Bladder microvascular endothelial cell (primary cell): ENCODE measurements around the gene CHPF2. TPM values are rescaled to one million over a fixed set of nuclear protein-coding genes. Genes with fewer than 3 reads are reported as not detected.

Source experiments
- total RNA-seq: library from RNA; depleted of rRNA; stranded (reverse); fragments of >200 nt; gene quantifications from 2 replicates; pipeline ENCODE4 v1.2.3, GENCODE V29; 2014

The CHPF2 gene, protein sequence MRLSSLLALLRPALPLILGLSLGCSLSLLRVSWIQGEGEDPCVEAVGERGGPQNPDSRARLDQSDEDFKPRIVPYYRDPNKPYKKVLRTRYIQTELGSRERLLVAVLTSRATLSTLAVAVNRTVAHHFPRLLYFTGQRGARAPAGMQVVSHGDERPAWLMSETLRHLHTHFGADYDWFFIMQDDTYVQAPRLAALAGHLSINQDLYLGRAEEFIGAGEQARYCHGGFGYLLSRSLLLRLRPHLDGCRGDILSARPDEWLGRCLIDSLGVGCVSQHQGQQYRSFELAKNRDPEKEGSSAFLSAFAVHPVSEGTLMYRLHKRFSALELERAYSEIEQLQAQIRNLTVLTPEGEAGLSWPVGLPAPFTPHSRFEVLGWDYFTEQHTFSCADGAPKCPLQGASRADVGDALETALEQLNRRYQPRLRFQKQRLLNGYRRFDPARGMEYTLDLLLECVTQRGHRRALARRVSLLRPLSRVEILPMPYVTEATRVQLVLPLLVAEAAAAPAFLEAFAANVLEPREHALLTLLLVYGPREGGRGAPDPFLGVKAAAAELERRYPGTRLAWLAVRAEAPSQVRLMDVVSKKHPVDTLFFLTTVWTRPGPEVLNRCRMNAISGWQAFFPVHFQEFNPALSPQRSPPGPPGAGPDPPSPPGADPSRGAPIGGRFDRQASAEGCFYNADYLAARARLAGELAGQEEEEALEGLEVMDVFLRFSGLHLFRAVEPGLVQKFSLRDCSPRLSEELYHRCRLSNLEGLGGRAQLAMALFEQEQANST
- 28.3 and 62.9 TPM in 2 replicates for total RNA-seq

DNA sequence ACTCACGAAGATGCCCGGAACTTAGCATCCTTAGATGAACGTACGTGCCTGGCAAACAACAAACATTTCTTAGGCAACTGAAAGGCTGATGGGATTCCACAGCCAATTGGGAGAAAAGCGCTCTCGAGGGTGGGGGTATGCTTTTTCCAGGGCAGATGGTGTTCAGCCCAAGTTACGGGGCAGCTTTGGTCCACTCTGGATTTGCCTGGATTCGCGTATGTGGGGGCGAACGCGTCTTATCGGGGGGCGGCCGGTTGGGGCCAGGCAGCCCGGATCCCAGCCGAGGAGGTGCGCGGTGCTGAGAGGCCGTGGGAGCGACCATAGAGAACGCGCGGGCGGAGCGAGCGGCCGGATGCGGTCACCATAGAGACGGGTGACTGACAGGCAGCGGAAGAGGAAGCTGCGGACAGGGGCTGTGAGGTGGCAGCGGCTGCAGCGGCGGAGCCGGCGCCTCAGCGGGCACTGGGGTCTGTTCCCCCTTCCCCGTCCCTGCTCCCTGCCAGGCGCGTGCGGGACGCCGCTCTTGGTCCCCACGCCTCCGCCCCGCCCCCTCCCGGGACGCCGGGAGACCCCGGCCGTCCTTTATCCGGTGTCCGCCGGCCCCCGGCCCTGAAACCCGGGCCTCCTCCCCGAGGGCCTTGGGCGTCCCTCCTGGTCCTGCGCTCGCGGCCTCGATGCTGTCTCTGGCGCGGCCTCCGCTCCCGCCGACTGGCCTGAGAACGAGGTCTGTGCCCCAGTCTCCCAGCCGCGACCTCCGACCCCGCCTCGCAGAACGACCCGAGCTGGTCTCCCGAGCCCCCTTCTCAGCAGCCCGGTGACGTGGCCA lies at the start of gene CHPF2:
TSS of gene CHPF2 (plus strand) at position 393 of the 826 bp plus-strand sequence. CDS start 1,529 bp downstream, outside the sequence.

DNA sequence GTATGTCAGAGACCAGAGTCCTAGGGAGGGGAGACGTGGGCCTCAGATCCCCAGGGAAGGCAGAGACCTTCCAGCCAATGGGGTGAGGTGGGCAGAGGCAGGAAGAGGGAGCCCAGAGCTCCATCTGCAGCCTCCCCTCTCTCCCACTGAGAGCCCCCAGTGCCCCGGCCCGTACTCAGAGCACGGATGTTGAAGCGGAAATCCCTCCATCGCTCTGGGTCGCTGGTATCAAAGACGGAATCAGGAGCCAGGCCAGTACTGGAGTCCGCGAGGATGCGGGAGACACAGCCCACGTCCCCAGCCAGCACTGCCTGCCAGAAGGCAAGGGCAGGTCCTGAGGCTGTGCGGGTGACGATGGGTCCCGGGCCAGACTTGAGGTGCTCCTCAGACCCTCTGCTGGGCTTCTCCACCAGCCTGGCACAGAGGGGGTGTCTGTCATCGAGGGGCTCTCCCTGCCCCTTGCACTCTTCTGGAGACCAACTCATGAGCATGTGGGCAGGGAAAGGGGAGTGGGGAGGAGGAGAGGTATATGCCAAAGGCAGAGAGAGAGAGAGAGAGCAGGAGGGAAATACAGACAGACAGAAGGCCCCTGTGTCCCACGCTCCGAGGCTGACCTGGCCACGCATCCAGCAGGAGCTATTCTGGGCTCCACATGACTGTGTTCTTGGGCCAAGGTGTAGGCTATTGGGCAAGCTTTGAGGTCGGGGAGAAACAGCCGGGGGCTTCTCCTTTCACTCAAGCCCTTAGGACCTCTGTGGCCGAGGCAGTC lies 45.5 kb upstream of the CHPF2 start, which contains the start of gene ASB10:
TSS of gene ASB10 (minus strand) at position 611 of the 769 bp plus-strand sequence. CDS start at position 491, 120 bp downstream.

DNA sequence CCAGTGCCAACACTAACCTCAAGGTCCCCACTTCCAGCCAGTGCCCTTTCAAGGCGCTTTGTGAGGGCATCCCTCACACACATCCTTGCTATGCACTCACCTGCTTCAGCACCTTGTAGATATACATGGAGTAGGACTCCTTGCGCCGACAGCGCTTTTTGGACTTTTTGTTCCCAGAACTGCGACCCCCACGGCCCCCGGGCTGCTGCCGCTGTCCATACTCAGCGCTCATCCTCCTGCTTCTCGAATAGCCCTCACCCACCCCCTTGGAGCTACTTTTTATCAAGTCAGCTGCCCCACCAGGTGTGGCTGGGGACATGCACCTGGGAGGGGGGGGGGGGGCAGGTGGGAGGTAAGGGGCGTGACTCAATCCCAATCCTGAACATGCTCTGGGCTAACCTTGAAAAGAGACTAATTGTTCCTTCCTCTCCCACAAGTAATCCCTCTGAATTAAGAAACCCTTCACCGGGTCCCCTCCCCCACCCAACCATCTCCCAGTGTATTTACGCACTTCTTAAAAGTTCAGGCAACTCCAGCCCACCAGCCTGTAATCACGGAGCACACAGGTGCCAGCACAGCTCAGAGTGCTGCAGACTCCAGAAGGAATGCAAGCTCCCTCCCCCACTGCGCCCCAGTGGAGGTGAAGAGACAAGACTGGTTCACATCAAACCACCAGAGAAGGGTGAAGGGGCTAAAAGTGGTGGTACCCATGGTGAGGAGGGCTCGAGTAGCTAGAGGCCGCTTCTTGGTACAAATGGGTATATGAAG lies 22.0 kb upstream of the CHPF2 start, which contains the start of gene H2BK1:
TSS of gene H2BK1 (minus strand) at position 402 of the 768 bp plus-strand sequence. CDS start at position 232, 170 bp downstream.

DNA sequence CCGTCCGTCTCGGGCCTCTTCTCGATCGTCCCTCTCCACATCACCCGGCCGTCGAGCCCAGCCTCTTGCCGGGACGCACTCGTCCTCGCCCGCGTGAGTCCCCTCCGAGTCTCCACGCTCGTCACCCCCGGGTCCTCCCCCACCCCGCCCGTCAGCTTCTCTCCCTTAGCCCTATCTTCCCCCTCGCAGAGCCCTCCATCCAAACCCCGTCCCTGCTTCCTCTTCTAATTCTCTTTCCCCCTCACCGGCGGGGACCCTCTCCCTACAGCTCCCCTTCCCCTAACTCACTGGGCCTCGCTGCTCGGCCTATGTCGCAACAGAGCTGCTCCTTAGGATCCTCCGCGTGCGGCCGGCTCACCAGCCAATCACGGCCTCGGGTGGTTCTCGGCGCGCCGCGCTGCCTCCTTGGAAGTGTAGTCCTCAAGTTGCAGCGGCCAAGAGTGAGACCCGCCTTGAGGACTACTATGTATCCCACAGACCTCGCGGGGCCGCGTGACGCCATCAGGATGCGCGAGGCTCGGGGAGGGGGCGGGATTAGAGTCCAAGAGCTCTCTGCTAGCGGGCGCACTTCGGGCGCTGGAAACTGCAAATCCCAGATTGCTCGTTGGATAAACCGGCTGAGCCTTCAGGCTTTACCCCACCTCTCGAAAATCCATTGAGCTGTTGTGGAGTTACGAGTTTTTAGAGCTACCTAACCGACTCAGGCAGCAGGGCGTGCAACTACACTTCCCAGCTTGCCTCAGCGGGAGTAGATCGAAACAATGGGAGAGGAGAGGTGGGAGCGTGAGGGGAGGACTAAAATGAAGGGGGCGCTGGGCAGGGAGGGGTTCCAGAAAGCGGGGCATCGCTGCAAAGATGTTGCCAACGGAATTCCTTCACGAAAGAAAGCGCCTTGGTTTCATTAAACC lies 5.2 kb upstream of the CHPF2 start, which contains the start of gene ABCF2:
TSS of gene ABCF2 (minus strand) at position 331 of the 908 bp plus-strand sequence. CDS start 747 bp downstream, outside the sequence.

DNA sequence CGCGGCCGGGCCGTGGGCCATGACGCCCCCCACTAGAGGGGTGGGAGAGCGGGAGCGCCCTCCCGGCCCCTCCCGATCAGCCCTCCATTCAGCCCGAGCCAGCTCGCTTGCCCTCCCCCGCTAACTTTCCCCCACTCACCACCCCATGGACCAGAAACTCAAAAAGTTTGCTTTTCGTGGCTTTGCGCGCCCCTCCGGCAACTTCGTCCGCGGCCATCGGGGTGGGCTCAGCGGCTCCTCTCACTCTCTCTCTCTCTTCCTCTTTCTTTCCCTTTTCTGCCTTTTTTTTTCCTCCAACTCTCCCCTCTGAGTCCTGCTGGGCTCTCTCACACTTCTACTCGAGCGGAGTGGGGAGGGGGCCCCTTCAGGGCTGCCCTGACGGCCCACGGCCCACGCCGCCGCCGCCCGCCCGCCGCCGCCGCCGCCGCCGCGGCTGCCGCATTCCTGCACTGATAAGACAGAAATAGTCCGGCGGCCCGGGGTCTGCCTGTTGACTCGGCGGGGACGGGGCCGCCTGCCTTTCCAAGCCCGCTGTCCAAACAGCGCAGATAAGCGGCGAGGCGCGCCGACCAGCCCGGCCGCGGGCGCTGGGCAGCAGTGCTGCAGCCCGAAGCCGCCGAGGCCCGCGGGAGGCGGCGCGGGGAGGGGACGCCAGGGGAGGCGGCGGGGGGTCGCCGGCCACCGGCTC lies 16.2 kb downstream of the CHPF2 start, which contains the start of gene SMARCD3:
TSS of gene SMARCD3 (minus strand) at position 349 of the 688 bp plus-strand sequence. CDS start at position 217, 132 bp downstream.

Other genes with a start within 250 kb of the CHPF2 start
- gene NOS3, start 241.5 kb upstream of the CHPF2 start, total RNA-seq, result 20.9 and 58.7 TPM in 2 replicates
- 0.19 TPM in 1 of 2 replicates, not detected in the other for gene ATG9B, start 208.0 kb upstream of the CHPF2 start, total RNA-seq
- 14.6 and 26.1 TPM in 2 replicates for gene ABCB8, start 204.0 kb upstream of the CHPF2 start, total RNA-seq
- 0.16 and 0.44 TPM in 2 replicates for gene ASIC3, start 184.0 kb upstream of the CHPF2 start, total RNA-seq
- 16.8 and 18.6 TPM in 2 replicates for gene CDK5, start 174.6 kb upstream of the CHPF2 start, total RNA-seq
- gene SLC4A2, start 172.9 kb upstream of the CHPF2 start, total RNA-seq, result 59.6 and 131 TPM in 2 replicates
- 38.2 and 54.8 TPM in 2 replicates for gene FASTK, start 151.7 kb upstream of the CHPF2 start, total RNA-seq
- gene TMUB1, start 149.0 kb upstream of the CHPF2 start, total RNA-seq, result 16.5 and 16.8 TPM in 2 replicates
- 51.2 and 63.9 TPM in 2 replicates for gene AGAP3, start 146.0 kb upstream of the CHPF2 start, total RNA-seq
- not detected in 2 replicates for gene GBX1, start 64.8 kb upstream of the CHPF2 start, total RNA-seq
- gene ASB10, start 45.2 kb upstream of the CHPF2 start, total RNA-seq, result not detected in 2 replicates
- gene H2BK1, start 22.0 kb upstream of the CHPF2 start, total RNA-seq, result not detected in 2 replicates
- gene ABCF2, start 5.3 kb upstream of the CHPF2 start, total RNA-seq, result 44.2 and 53.0 TPM in 2 replicates
- 0.97 and 1.9 TPM in 2 replicates for gene SMARCD3, start 16.2 kb downstream of the CHPF2 start, total RNA-seq
- gene NUB1, start 109.3 kb downstream of the CHPF2 start, total RNA-seq, result 30.6 and 52.4 TPM in 2 replicates
- gene WDR86, start 177.6 kb downstream of the CHPF2 start, total RNA-seq, result 0.16 TPM in 1 of 2 replicates, not detected in the other
- gene CRYGN, start 207.7 kb downstream of the CHPF2 start, total RNA-seq, result not detected in 2 replicates